Heart right ventricle (tissue), 16 donors: Measurements from ENCODE around the gene PPFIBP1. TPM values are rescaled to one million over a fixed set of nuclear protein-coding genes. Genes with fewer than 3 reads are reported as not detected.

Source experiments
- ATAC-seq, 8 donors: fragments of 200-7000 bp; cut with Tn5 transposase; one replicate each; pipeline ENCODE4 v1.9.1; 2020; ENCODE audit warnings: mild to moderate bottlenecking in 8 of 8, moderate library complexity in 8 of 8, moderate number of reproducible peaks in 1 of 8
- DNase-seq, 2 donors: peaks; one replicate each; pipeline ENCODE4 v3.0.0-alpha.2; 2020
- H3K27ac ChIP-seq, 10 donors: fragments of 200-600 bp; sonication (generic) in 2 of 10; one replicate each; pipeline versions ENCODE4 v1.5.0 to v1.8.0; 2020 to 2022; ENCODE audit warnings: mild to moderate bottlenecking in 3 of 10
- H3K27me3 ChIP-seq, 7 donors: fragments of 200-600 bp; one replicate each; pipeline ENCODE4 v1.8.0; 2021 to 2022; ENCODE audit warnings: mild to moderate bottlenecking in 2 of 7
- H3K36me3 ChIP-seq, 9 donors: fragments of 200-600 bp; sonication (generic) in 1 of 9; one replicate each; pipeline versions ENCODE4 v1.5.0 to v1.8.0; 2020 to 2022; ENCODE audit warnings: mild to moderate bottlenecking in 2 of 9
- H3K4me1 ChIP-seq, 9 donors: fragments of 200-600 bp; sonication (generic) in 1 of 9; one replicate each; pipeline versions ENCODE4 v1.5.0 to v1.8.0; 2020 to 2022; ENCODE audit warnings: mild to moderate bottlenecking in 4 of 9
- H3K4me3 ChIP-seq, 10 donors: fragments of 200-600 bp; sonication (generic) in 2 of 10; one replicate each; pipeline versions ENCODE4 v1.5.0 to v1.8.0; 2020 to 2022; ENCODE audit warnings: mild to moderate bottlenecking in 7 of 10, moderate library complexity in 2 of 10
- H3K9me3 ChIP-seq, 11 donors: fragments of 200-600 bp in 10 of 11; sonication (generic) in 2 of 11; one replicate each; pipeline versions ENCODE4 v1.5.0 to v1.8.0; 2013 to 2022; ENCODE audit warnings: mild to moderate bottlenecking in 2 of 11, control low read depth in 1 of 11, moderate library complexity in 1 of 11
- WGBS, 2 donors: extraction: QIAGEN DNeasy Blood & Tissue Kit; methylation state at CpG; one replicate each; pipeline ENCODE4 v1.1.7; 2013; ENCODE audit warnings: inconsistent platforms in 1 of 2; 5-methylcytosine and 5-hydroxymethylcytosine counted together
- intact Hi-C, 10 donors: fragments of 100-400 bp; cut with DNase I; formaldehyde crosslinking; loops; one replicate each; pipeline versions ENCODE4 v1.11.1 to v1.14.2; 2022
- polyA plus RNA-seq, 2 donors: library from polyadenylated mRNA; stranded (reverse); fragments of 200-250 nt; gene quantifications; one replicate each; pipeline ENCODE4 v1.2.3, GENCODE V29; 2013
- total RNA-seq, 10 donors: library from RNA; stranded (reverse); fragmentation: NEBNext Ultra II Directional in 3 of 10; extraction: Animal tissue kit (Norgen Biotek cat#: 25700) in 3 of 10; gene quantifications; one replicate each; pipeline versions ENCODE4 v1.2.1 to v1.2.4, GENCODE V29; 2021 to 2023
- TF ChIP-seq, protein P1 (sequence below), 9 donors: fragments of 200-600 bp; sonication (generic) in 2 of 9; IDR thresholded peaks; one replicate each; pipeline versions ENCODE4 v1.5.0 to v1.8.0; 2021 to 2022; ENCODE audit warnings: antibody characterized with exemption in 9 of 9, mild to moderate bottlenecking in 5 of 9, moderate library complexity in 1 of 9
- donor health status: Arrhythmogenic right ventricular cardiomyopathy.
- donor health status: ischemic (EF 13 %, LVEDD 7.1; RV severe dilation, severe dysfunction).
- donor health status: healthy with polysubstance abuse.
- donor health status: DM: no; HTN: yes; CAD: no.
- donor health status: DM: no; HTN: no; CAD: no.
- donor health status: ischemic (EF 25% LVEDD 6.9; RV normal size, moderate dysfunction).
- donor health status: ischemic (EF 25% LVEDD 5.7; RV mildly dilated, moderate dysfunction).
- donor health status: healthy.
- donor health status: DM: yes; HTN: yes; CAD: no.
- donor health status: Ischemic cardiomyopathy.
- donor health status: ischemic (EF 35%, LVEDD 5.7; RV mildly dilated, moderate dysfunction).
- donor health status: nonischemic (EF 11% LVEDD 7.7; RV severe dilation, severe dysfunction).
- donor health status: DM: yes; HTN: yes; CAD: no.
- donor health status: PGD.
- donor health status: ischemic (EF 29% LVEDD 5.4; RV normal size, mild dysfunction).
- donor health status: nonischemic (EF 23%, LVEDD 6.1; RV moderate dilation, normal function).

Gene PPFIBP1
- total and polyA plus RNA-seq, 12 donors = 22.9 to 450 (median 314) TPM

DNA sequence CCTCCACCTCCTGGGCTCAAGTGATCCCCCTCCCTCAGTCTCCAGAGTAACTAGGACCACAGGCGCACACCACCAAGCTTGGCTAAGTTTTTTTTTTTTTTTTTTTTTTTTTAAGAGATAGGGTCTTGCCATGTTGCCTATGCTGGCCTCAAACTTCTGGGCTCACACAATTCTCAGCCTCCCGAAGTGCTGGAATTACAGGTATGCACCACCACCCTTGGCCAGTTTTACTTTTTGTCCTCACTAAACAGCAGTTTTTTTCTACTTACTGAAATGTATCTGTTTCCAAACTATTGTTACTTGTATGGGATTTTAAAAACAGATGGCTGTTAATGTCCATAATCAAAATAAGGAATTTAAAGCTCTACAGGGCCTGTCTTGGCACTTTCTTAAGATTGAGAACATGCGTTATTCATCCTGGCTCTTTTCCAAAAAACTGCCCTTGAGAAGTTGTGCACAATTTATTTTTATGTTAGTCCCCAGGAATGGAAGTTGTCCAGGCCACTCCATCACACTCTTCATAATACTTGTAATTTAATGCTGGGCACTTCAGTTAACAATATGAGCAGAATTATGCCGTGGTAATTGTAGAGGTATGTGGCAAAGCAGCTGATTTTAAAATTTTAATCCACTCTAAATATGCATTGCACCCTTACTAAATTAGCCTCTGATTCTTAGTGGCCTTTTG lies 120.3 kb downstream of the PPFIBP1 start:
- intact Hi-C loops = loop anchor here in 3 of 10 donors (5.0 to 10.0 kb wide), 3 partner anchors 120 to 207 kb away; partner anchors contain the start of gene PPFIBP1 (in 2 of the 3)
- H3K27ac ChIP-seq = peak overlapping the region in 2 of 10 donors; percentile 48 to 60
- no peaks in the 10 kb centered on the region for H3K9me3 ChIP-seq

DNA sequence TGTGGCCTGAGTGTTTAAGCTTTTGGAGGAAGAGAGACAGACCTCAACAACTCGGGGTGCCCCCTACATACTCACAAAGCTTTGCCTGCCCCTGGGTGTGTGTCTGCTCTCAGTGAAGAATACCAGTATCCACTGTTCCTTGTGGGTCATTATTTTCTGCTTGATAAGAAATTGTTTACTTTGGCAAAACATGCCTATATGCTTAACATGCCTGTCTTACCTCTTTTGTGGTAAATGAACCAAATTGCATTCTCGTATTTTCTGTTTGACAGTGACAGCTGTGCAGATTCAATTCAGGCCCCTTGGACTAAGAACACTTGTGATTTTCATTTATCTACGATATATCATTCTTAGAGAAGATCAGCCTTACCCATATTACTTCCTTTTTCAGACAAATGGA lies 121.7 kb downstream of the PPFIBP1 start:
- Histone ChIP-seq H3K4me1 (peaks cover 6 to 32% (median 18%) of the 10 kb centered on the region in 9 donors), H3K36me3 (peaks cover 0 to 57% (median 21%) of the 10 kb centered on the region in 9 donors), H3K27ac (peak overlapping the region in 1 of 10 donors; percentile 16), H3K27me3 (no peaks in the 10 kb centered on the region), H3K4me3 (no peak overlapping the region), H3K9me3 (no peaks in the 10 kb centered on the region)
- TF ChIP-seq, protein P1, sequence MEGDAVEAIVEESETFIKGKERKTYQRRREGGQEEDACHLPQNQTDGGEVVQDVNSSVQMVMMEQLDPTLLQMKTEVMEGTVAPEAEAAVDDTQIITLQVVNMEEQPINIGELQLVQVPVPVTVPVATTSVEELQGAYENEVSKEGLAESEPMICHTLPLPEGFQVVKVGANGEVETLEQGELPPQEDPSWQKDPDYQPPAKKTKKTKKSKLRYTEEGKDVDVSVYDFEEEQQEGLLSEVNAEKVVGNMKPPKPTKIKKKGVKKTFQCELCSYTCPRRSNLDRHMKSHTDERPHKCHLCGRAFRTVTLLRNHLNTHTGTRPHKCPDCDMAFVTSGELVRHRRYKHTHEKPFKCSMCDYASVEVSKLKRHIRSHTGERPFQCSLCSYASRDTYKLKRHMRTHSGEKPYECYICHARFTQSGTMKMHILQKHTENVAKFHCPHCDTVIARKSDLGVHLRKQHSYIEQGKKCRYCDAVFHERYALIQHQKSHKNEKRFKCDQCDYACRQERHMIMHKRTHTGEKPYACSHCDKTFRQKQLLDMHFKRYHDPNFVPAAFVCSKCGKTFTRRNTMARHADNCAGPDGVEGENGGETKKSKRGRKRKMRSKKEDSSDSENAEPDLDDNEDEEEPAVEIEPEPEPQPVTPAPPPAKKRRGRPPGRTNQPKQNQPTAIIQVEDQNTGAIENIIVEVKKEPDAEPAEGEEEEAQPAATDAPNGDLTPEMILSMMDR (IDR thresholded peaks at IDR 0.05) = no peak
- ATAC-seq (no peak), DNase-seq (no peak)
- WGBS, 2 donors = 90% methylated on average over 3 of the region's 3 CpGs
- intact Hi-C loops = loop anchor here in 1 of 10 donors (10.0 kb wide), 1 partner anchor 121 kb away; the partner anchor contains the start of gene PPFIBP1

More for the DNA sequence above, 120.3 kb downstream of the PPFIBP1 start:
- 36 to 39% methylated on average over 4 of the region's 4 CpGs for WGBS, 2 donors
- H3K4me3 ChIP-seq = no peak overlapping the region
- peaks cover 0 to 43% (median 13%) of the 10 kb centered on the region in 9 donors for H3K36me3 ChIP-seq
- no peaks in the 10 kb centered on the region for H3K27me3 ChIP-seq
- DNase-seq = no peak
- TF ChIP-seq, protein P1 (IDR thresholded peaks at IDR 0.05) = no peak
- peaks cover 6 to 45% (median 30%) of the 10 kb centered on the region in 9 donors for H3K4me1 ChIP-seq
- peak in 2 of 8 donors; percentile 7 to 8 for ATAC-seq

DNA sequence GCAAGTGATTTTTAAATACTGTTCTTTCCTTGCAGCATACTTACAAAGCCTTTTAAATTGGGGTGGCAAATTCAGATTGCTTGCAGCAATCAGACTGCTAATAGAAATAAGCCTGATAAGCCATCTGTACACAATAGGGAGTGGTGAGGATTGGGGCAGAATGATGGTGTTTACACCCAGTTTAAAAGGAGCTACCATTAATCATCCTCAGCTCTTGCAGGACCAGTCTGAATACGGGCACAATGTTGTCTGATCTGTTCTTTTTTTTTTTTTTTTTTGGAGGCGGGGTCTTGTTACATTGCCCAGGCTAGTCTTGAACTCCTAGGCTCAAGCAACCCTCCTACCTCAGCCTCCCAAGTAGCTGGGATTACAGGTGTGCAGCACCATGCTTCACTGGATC lies 122.1 kb downstream of the PPFIBP1 start:
- WGBS, 2 donors = 63 to 75% methylated on average over 2 of the region's 2 CpGs
- ATAC-seq (no peak), DNase-seq (no peak)
- Histone ChIP-seq H3K4me1 (peaks cover 6 to 27% (median 15%) of the 10 kb centered on the region in 9 donors), H3K9me3 (no peaks in the 10 kb centered on the region), H3K36me3 (peaks cover 0 to 62% (median 25%) of the 10 kb centered on the region in 9 donors), H3K27me3 (no peaks in the 10 kb centered on the region), H3K27ac (no peak overlapping the region), H3K4me3 (no peak overlapping the region)
- TF ChIP-seq, protein P1 (IDR thresholded peaks at IDR 0.05) = no peak
- intact Hi-C loops = loop anchor here in 1 of 10 donors (10.0 kb wide), 1 partner anchor 121 kb away; the partner anchor contains the start of gene PPFIBP1

DNA sequence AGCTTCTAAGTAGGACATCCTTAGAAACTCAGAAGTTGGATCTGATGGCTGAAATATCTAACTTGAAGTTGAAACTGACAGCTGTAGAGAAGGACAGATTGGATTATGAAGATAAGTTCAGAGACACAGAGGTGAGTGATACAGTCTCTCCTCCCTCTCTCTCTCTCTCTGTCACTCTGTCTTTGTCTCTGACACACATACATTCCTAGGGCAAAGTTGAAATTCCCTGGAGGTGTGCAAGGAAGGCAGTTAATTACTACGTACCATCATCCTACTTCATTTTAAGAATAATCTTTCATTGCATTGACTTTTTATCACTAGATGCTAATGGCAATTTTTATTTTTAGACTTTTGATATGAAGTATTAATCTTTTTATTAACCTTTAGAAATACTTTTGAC lies 126.0 kb downstream of the PPFIBP1 start:
- Histone ChIP-seq H3K9me3 (no peaks in the 10 kb centered on the region), H3K27ac (no peak overlapping the region), H3K36me3 (peaks cover 0 to 87% (median 28%) of the 10 kb centered on the region in 9 donors), H3K4me3 (no peak overlapping the region), H3K27me3 (no peaks in the 10 kb centered on the region), H3K4me1 (peaks cover 0 to 16% (median 4%) of the 10 kb centered on the region in 9 donors)
- no peak for DNase-seq
- TF ChIP-seq, protein P1 (IDR thresholded peaks at IDR 0.05) = no peak
- WGBS, 2 donors = 83% methylated on average over 1 of the region's 1 CpG
- no peak for ATAC-seq
- intact Hi-C loops = loop anchor here in 8 of 10 donors (2.0 to 10.0 kb wide), 8 partner anchors 123 to 315 kb away; partner anchors contain the start of genes PPFIBP1 (in 3 of the 8) and BMAL2 (in 1 of the 8)
